T-helper 1 cell treated with Interleukin-12 subunit alpha and Interleukin-12 subunit beta and Interleukin-4 antibody, amounts not matched to agents 30 μg/mL and 1 μg/mL, for 36 hours (primary cell): ENCODE data around the gene KDR.

Source experiments
- H3K27ac Mint-ChIP-seq: one replicate; pipeline ENCODE4 v1.8.0; 2021; ENCODE audit warnings: mild to moderate bottlenecking, mixed read lengths
- H3K27me3 Mint-ChIP-seq: one replicate; pipeline ENCODE4 v1.8.0; 2021; ENCODE audit warnings: low read depth, mixed read lengths
- H3K36me3 Mint-ChIP-seq: one replicate; pipeline ENCODE4 v1.8.0; 2021; ENCODE audit warnings: low read depth, mixed read lengths
- H3K4me1 Mint-ChIP-seq: one replicate; pipeline ENCODE4 v1.8.0; 2021; ENCODE audit warnings: low read depth, mixed read lengths
- H3K4me3 Mint-ChIP-seq: one replicate; pipeline ENCODE4 v1.8.0; 2021; ENCODE audit warnings: mild to moderate bottlenecking, moderate library complexity, mixed read lengths
- H3K9me3 Mint-ChIP-seq: one replicate; pipeline ENCODE4 v1.8.0; 2021; ENCODE audit warnings: mixed read lengths

KDR gene

DNA sequence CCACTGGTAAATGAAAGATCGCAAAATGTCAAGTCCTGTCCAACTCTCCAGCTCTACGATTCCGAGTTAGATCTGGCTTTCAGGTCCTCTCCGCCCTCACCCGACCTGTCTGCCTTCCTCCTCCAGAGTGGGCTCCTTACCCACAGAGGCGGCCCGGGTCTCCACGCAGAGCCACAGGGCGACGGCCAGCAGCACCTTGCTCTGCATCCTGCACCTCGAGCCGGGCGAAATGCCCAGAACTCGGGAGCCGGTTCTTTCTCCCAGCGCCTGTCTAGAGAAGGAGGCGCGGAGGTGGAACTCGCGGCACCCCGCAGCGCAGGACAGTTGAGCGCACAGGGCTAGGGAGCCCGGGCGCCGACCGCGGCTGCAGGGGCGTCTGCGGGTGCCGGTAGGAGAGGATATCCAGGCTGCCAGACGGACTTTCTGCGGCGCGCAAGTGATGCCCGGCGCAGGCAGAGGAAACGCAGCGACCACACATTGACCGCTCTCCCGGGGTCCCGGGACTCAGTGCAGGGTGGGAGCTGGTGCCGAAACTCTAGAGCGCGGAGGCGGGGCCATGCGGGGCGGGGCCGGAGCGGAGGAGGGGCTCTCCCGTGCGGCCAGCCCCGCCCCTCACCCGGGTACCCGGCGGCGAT, at the start of gene KDR:
Gene KDR, minus strand, starts transcription at position 509 of the 635 bp plus-strand sequence. Its CDS starts 302 bp downstream, at position 207.
- Mint-ChIP-seq H3K27me3 (peaks cover 42% of the 10 kb centered on the region), H3K36me3 (no peaks in the 10 kb centered on the region), H3K4me1 (peaks cover 1% of the 10 kb centered on the region), H3K9me3 (no peaks in the 10 kb centered on the region), H3K27ac (no peak within 1 kb of the TSS), H3K4me3 (no peak within 1 kb of the TSS)

DNA sequence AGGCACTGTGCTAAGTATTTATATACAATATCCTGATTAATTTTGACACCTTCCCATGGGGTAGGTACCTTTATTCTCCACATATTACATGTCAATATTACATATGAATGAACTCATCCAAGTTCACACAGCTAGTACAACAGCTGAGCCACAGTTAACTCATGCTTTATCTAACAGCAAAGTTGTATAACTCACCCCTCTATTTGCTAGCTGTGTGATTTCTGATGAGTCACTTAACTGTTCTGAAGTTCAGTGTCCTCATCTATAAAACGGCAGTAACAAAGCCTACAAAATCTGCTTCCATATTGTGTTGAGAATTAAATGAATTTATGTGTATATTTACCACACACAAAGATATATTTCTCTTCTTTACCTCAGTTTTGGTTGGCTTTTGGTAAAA, 48.2 kb upstream of the KDR start:
- Mint-ChIP-seq H3K4me1 (peaks cover 2% of the 10 kb centered on the region), H3K9me3 (no peaks in the 10 kb centered on the region), H3K4me3 (no peak overlapping the region), H3K27me3 (no peaks in the 10 kb centered on the region), H3K36me3 (no peaks in the 10 kb centered on the region), H3K27ac (no peak overlapping the region)

DNA sequence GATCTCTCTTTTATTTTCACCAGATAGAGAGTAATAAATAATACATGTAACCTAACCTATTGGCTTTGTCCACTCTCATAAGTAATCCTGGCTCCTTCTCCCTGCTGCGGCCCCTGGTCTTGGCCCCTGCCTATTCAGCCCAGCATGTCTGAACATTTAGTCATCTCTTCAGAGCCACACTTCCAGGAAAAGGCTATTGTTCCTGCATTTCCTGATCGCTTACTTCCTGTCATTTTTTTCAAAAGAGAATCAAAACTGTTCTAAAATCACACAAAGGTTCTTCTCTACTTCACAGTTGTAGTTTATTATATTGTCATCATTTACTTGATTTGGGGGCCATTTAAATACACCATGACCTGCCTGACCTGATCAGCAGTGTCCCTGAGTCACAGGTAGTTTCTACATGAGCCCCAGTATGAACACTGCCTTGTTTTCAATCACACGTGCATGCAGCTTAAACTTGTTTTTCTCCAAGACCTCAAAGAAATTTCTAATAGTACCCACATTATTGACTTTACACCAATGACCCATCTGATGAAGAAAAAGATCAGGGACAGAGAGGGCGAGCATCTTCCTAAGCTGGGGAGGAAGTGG, 47.4 kb upstream of the KDR start:
- H3K9me3 Mint-ChIP-seq, result no peaks in the 10 kb centered on the region
- H3K27ac Mint-ChIP-seq, result no peak overlapping the region
- H3K36me3 Mint-ChIP-seq, result no peaks in the 10 kb centered on the region
- H3K4me1 Mint-ChIP-seq, result peaks cover 2% of the 10 kb centered on the region
- H3K27me3 Mint-ChIP-seq, result no peaks in the 10 kb centered on the region
- no peak overlapping the region for H3K4me3 Mint-ChIP-seq

DNA sequence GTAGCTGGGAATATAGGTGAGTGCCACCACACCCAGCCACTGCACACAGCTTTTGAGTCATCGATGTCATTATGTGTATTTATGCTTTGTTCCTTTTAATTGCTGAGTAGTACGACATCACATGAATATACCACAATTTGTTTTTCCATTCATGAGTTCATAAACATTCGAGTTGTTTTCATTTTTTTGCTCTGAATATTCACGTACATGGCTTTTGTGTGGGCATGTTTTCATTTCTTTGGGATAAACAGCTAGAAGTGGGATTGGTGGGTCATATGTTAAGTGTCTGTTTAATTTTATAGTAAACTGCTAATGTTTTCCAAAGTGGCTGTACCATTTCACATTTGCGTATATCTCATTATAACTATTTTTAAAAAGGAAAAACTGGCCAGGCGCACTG, 45.1 kb upstream of the KDR start:
- no peaks in the 10 kb centered on the region for H3K9me3 Mint-ChIP-seq
- H3K4me3 Mint-ChIP-seq, result no peak overlapping the region
- no peak overlapping the region for H3K27ac Mint-ChIP-seq
- no peaks in the 10 kb centered on the region for H3K4me1 Mint-ChIP-seq
- H3K27me3 Mint-ChIP-seq, result peaks cover 5% of the 10 kb centered on the region
- H3K36me3 Mint-ChIP-seq, result no peaks in the 10 kb centered on the region

DNA sequence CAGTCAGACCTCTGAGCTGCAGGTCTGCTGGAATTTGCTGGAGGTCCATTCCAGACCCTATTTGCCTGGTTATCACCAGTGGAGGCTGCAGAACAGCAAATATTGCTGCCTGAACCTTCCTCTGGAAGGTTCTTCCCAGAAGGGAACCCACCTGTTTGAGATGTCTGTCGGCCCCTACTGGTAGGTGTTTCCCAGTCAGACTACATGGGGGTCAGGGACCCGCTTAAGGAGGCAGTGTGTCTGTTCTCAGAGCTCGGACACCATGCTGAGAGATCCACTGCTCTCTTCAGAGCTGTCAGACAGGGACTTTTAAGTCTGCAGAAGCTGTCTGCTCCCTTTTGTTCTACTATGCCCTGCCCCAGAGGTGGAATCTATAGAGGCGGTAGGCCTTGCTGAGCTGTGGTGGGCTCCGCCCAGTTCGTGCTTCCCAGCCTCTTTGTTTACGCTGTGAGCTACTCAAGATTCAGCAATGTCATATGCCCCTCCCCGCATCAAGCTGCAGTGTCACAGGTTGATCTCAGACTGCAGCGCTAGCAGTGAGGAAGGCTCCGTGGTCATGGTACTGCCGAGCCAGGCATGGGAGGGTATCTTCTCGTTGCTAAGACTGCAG, 44.1 kb upstream of the KDR start:
- Mint-ChIP-seq H3K4me3 (no peak overlapping the region), H3K27ac (no peak overlapping the region), H3K27me3 (peaks cover 5% of the 10 kb centered on the region), H3K36me3 (no peaks in the 10 kb centered on the region), H3K9me3 (no peaks in the 10 kb centered on the region), H3K4me1 (no peaks in the 10 kb centered on the region)

DNA sequence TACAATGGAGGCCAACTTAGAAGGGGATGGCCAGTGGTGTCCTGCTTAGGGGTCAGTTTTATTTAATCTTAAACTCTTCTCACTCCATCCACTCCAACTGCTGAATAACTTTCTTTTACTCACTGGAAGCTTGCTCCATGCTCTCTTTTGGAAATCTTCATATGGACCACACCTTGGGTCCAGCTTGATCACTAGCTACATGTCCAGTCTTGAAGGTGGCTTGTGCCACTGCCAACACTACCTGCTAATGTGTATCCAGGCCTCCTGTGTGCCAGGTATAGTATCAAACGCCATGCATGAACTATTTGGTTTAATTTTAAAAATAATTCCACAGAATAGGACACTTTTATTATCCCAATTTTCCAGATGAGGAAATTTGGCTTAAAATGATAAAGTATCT, 37.0 kb upstream of the KDR start:
- Mint-ChIP-seq H3K4me3 (no peak overlapping the region), H3K36me3 (no peaks in the 10 kb centered on the region), H3K9me3 (no peaks in the 10 kb centered on the region), H3K27ac (no peak overlapping the region), H3K27me3 (peaks cover 14% of the 10 kb centered on the region), H3K4me1 (no peaks in the 10 kb centered on the region)

DNA sequence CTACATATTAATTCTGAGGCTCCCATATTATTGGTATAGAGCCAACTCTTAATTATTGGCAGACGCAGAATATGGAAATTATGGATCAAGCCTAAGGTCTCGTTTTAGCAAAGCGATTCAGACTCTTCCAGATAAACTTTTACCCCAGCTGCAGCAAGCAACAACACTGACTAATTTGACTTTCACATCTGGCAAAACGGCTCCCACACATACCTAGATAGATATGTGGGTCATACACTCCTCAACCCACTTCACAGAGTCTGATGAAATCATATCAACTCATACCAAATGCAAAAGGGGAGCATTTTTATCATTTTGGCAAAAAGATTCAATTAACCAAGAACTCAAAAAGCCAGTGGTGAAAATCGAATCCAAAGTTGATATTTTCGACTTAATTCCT, 36.3 kb upstream of the KDR start:
- no peaks in the 10 kb centered on the region for H3K9me3 Mint-ChIP-seq
- no peaks in the 10 kb centered on the region for H3K36me3 Mint-ChIP-seq
- H3K27ac Mint-ChIP-seq, result no peak overlapping the region
- H3K27me3 Mint-ChIP-seq, result peaks cover 13% of the 10 kb centered on the region
- H3K4me1 Mint-ChIP-seq, result no peaks in the 10 kb centered on the region
- H3K4me3 Mint-ChIP-seq, result no peak overlapping the region

DNA sequence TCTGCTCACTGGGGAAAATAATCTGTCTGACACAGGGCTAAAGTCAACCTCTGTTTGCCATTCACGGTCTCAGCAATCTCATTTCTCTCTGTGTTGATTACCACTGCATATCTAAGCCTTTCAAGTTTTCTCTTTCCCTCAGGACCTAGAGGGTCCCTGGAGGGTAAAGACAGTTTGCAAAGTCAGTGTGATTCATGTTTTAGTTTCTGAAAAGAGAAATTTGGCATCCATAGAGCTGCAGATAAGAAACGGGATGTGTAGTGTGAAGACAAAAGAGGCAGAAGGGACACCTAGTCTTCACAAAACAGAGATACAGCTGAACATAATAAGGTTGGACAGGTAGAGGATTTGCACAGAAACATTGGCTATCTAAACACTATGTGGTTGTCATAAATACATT, 34.5 kb upstream of the KDR start:
- no peaks in the 10 kb centered on the region for H3K36me3 Mint-ChIP-seq
- H3K4me3 Mint-ChIP-seq, result no peak overlapping the region
- peaks cover 13% of the 10 kb centered on the region for H3K27me3 Mint-ChIP-seq
- no peaks in the 10 kb centered on the region for H3K4me1 Mint-ChIP-seq
- no peaks in the 10 kb centered on the region for H3K9me3 Mint-ChIP-seq
- no peak overlapping the region for H3K27ac Mint-ChIP-seq

DNA sequence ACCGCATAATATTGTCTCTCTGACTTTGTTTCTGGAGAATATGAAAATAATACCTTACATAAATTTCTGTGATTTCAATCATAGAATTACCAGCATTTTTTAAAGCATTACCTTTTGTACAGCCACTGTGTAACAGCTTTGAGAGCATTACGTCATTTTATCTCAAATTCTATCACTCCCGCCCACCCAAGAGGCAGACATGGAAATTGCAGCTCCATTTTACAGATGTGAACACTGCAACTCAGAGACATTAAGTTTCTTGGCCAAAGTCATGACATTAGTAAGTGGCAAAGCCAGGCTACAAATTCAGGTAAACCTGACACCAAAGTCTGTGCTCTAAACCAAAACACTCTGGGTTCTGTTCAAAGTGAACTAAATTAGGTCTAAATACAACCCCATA, 33.6 kb upstream of the KDR start:
- Mint-ChIP-seq H3K9me3 (no peaks in the 10 kb centered on the region), H3K4me1 (no peaks in the 10 kb centered on the region), H3K27me3 (peaks cover 13% of the 10 kb centered on the region), H3K4me3 (no peak overlapping the region), H3K36me3 (no peaks in the 10 kb centered on the region), H3K27ac (no peak overlapping the region)

DNA sequence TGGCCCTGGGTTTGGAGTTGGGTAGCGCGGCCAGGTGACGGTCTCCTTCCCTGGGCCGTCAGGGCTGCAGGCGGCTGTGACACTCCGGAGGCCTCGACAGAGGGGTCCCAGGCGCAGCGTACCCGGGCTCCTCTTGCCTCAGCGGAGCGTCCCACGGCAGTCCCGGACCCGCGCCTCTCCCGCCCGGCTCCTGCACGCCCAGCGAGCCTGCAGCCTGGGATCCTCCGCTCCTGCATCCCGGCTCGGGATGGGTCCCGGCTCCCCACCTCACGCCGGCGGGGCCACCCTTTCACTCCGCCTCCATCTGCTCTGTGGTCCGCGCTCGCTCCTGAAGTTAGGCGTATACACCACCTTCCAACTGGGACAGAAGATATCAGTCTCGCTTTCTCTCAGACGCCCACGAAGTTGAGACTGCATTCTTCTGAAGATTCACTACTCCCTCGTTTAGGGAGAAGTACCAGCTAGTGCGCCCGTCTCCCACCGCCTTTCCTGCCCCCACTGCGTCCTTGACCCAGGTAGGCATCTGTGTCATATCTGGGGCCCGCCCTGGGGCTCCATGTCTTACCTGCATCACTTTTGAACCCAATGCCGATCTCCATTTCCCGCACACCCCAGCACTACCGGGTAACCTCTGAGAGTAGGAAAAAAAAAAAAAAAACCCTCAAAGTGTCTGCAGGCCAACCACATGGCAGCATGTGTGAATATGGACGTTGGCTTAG, 32.3 kb upstream of the KDR start:
- H3K4me1 Mint-ChIP-seq, result no peaks in the 10 kb centered on the region
- H3K4me3 Mint-ChIP-seq, result no peak overlapping the region
- no peak overlapping the region for H3K27ac Mint-ChIP-seq
- H3K27me3 Mint-ChIP-seq, result peaks cover 13% of the 10 kb centered on the region
- H3K9me3 Mint-ChIP-seq, result no peaks in the 10 kb centered on the region
- no peaks in the 10 kb centered on the region for H3K36me3 Mint-ChIP-seq

DNA sequence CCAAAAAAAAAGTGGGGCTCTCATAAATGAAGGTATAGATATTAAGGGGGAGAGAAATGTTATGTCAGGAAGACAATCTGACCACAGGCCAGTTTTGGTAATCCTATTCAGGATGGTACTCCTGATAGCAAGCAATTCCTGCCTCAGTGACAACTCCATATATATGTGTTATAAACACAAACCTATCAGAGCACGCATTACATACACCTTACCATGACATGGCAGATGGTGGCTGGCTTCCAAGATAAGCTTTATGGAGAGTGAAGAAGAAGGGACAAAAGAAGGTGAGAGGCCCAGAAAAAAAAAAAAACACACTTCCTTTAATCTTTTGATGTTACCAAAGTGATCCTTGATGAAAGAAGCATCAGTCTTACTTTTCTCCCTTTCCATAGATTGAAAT, 29.5 kb upstream of the KDR start:
- Mint-ChIP-seq H3K27ac (no peak overlapping the region), H3K27me3 (peaks cover 16% of the 10 kb centered on the region), H3K4me1 (no peaks in the 10 kb centered on the region), H3K36me3 (no peaks in the 10 kb centered on the region), H3K4me3 (no peak overlapping the region), H3K9me3 (no peaks in the 10 kb centered on the region)

DNA sequence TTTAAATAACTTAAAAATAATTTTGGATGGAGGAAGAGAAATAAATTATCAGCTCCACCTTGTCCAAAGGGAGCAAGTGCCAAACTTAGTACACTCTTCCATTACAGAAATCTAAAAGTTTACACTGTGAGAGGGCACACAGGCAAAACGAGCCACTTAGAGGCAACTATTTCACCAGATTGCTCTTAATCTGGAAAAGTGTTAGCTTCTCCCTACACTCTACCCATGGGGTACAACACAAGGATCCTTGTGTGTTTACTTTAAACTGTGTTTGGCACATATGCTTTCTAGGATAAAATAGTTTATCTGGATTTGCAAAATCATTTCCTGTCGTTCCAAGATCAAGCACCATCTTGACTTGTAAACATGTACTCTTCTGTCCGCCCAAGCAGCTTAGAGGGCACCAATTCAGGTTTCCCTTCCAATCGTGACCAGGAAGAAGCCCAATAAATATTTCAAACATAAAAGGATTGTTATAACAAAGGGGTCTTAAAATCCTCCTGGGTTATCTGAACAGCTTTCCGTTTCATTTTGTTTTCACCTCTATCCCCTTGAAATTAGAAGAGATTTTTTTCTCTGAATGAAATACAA, 29.0 kb upstream of the KDR start:
- Mint-ChIP-seq H3K9me3 (no peaks in the 10 kb centered on the region), H3K4me3 (no peak overlapping the region), H3K27me3 (peaks cover 16% of the 10 kb centered on the region), H3K36me3 (no peaks in the 10 kb centered on the region), H3K4me1 (no peaks in the 10 kb centered on the region), H3K27ac (no peak overlapping the region)

DNA sequence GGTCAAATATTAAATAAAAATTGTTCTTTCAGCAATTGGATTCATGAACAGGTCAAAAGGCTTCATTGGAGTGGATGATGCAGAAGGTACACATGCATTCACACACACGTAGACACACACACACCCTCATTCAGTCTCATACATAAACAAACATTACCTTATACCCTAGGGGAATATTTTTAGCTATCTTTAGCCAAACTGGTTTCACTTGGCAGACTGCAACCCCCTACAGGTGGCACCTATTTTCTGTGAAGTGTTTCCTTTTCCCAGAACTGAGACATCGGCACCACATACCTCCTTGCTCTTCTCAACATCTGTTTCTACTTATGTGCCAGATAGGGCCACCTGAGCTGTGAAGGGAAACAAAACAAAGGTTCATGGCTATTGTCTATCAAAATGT, 18.5 kb upstream of the KDR start:
- H3K27ac Mint-ChIP-seq, result no peak overlapping the region
- no peaks in the 10 kb centered on the region for H3K36me3 Mint-ChIP-seq
- H3K27me3 Mint-ChIP-seq, result no peaks in the 10 kb centered on the region
- H3K4me1 Mint-ChIP-seq, result no peaks in the 10 kb centered on the region
- no peaks in the 10 kb centered on the region for H3K9me3 Mint-ChIP-seq
- no peak overlapping the region for H3K4me3 Mint-ChIP-seq

DNA sequence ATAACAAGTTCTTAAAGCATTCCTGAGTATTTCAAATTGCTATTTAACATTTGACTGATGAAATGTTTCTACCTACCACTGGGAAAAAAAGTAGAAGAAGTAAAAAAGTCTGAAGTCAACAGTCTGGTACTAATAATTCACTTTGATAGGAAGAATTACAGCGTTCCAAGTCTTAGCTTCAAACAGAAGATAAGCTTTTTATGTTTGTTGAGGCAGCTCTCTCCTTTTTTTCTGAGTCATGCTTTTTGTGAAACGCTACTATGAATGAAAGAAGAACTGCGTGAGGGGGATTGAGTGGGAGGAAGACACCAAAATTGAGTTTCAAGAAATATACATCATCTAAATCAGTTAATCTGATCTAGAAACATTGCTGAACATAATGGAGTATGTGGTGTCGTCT, 13.0 kb upstream of the KDR start:
- Mint-ChIP-seq H3K27ac (no peak overlapping the region), H3K4me1 (no peaks in the 10 kb centered on the region), H3K36me3 (no peaks in the 10 kb centered on the region), H3K27me3 (no peaks in the 10 kb centered on the region), H3K9me3 (no peaks in the 10 kb centered on the region), H3K4me3 (no peak overlapping the region)

DNA sequence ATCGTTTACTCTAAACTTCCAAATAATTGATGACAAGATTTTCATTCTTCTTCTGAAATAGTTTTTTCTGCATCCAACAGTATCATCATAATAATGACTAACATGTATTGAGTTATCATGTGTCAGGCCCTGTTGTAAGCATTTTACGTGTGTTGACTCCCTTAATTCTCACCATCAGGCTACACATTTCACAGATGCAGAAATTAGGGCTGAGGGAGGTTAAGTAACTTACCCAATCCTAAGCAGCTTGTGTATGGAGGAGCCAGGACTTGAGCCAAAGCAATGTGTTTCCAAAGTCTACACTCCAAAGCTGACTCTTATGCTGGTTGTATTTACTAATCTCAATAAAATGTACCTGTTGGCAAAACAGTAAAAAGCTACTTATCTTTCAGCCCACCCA, 11.2 kb upstream of the KDR start:
- H3K4me3 Mint-ChIP-seq, result no peak overlapping the region
- no peaks in the 10 kb centered on the region for H3K36me3 Mint-ChIP-seq
- no peaks in the 10 kb centered on the region for H3K4me1 Mint-ChIP-seq
- H3K27ac Mint-ChIP-seq, result no peak overlapping the region
- H3K27me3 Mint-ChIP-seq, result no peaks in the 10 kb centered on the region
- no peaks in the 10 kb centered on the region for H3K9me3 Mint-ChIP-seq
